GM12891 (cell line): ENCODE measurements around the gene BCKDHA.
A peak's percentile ranks its signal among the peaks of the same experiment; 100 is the strongest.
"Not testable (repeated sequence)": the region's sequence is repeated elsewhere in the genome, so short reads cannot be mapped to it uniquely, and the experiment has no call there.

Experiments
- DNase-seq: peaks from one replicate; pipeline ENCODE4 v3.0.0; 2011; ENCODE audit warnings: low spot score; ENCODE audit not compliant: insufficient read length
- FAIRE-seq: peaks from 2 replicates; lab custom pipeline; 2011; peaks lifted over from hg19 to GRCh38; lab: Jason Lieb, UNC
- PAX5 ChIP-seq: IDR thresholded peaks from 2 replicates; pipeline ENCODE4 v1.6.1; 2011; ENCODE audit warnings: low read length, moderate library complexity, mild to moderate bottlenecking; ENCODE audit not compliant: insufficient read depth, severe bottlenecking
- POLR2A ChIP-seq: IDR thresholded peaks from 2 replicates; pipeline ENCODE4 v1.6.1; 2011; ENCODE audit warnings: low read depth, low read length, control low read depth
- POLR2AphosphoS5 ChIP-seq: IDR thresholded peaks from 2 replicates; pipeline ENCODE4 v1.6.1; 2011; ENCODE audit warnings: low read depth, low read length, control low read depth
- POU2F2 ChIP-seq: IDR thresholded peaks from 2 replicates; pipeline ENCODE4 v1.6.1; 2011; ENCODE audit warnings: low read depth, mild to moderate bottlenecking, control low read depth, low read length, moderate library complexity
- SPI1 ChIP-seq: IDR thresholded peaks from 2 replicates; pipeline ENCODE4 v1.6.1; 2011; ENCODE audit warnings: low read depth, low read length, control low read depth
- TAF1 ChIP-seq: IDR thresholded peaks from 2 replicates; pipeline ENCODE4 v1.6.1; 2011; ENCODE audit warnings: low read depth, low read length, control low read depth

Gene BCKDHA

GRCh38 chr19:41377977-41378709 is 19.5 kb upstream of the BCKDHA start:
- no peak for TF ChIP-seq TAF1
- TF ChIP-seq POLR2AphosphoS5, result no peak
- TF ChIP-seq PAX5, result no peak
- peak; percentile 47; the same call in 1 of the 2 replicates for TF ChIP-seq SPI1
- 0 out of 2 replicates have a peak, but pooled peaks have one; percentile 45 for TF ChIP-seq POU2F2
- no peak for TF ChIP-seq POLR2A
- peak; percentile 71 for FAIRE-seq
- peak; percentile 58 for DNase-seq

DNA sequence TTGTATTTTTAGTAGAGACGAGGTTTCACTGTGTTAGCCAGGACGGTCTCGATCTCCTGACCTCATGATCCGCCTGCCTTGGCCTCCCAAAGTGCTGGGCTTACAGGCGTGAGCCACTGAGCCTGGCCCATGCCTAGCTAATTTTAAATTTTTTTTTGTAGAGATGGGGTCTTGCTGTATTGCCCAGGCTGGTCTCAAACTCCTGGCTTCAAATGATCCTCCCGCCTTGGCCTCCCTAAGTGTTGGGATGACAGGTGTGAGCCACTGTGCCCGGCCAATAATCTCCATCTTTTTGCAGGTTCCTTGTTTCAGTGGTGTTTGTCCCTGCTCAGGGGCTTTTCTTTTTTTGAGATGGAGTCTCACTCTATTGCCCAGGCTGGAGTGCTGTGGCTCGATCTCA is 16.1 kb upstream of the BCKDHA start:
- not testable (repeated sequence) for FAIRE-seq, DNase-seq

DNA sequence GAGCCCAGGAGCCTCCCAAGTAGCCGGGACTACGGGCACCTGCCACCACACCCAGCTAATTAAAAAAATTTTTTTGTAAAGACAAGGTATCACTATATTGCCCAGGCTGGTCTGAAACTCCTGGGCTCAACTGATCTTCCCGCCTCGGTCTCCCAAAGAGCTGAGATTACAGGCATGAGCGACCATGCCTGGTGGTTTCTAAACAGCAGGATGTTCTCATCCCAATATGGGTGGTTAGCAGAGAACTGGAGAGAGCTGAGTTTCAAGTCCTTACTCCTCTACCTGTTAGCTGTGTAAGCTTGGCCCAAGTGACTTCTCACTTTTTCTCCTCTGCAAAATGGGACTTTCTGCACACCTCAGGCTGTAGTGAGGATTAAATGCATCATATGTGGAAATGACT is 13.3 kb upstream of the BCKDHA start:
- FAIRE-seq (no peak), DNase-seq (no peak)
- TF ChIP-seq POLR2AphosphoS5, result no peak
- TF ChIP-seq POLR2A, result no peak
- no peak for TF ChIP-seq POU2F2
- TF ChIP-seq SPI1, result no peak
- no peak for TF ChIP-seq TAF1
- TF ChIP-seq PAX5, result no peak

- TF ChIP-seq SPI1 (no peak), POLR2A (no peak), POLR2AphosphoS5 (no peak), POU2F2 (no peak)
- FAIRE-seq (no peak), DNase-seq (no peak)
These were observed 11.2 kb upstream of the BCKDHA start for GRCh38 chr19:41386442-41386841.

DNA sequence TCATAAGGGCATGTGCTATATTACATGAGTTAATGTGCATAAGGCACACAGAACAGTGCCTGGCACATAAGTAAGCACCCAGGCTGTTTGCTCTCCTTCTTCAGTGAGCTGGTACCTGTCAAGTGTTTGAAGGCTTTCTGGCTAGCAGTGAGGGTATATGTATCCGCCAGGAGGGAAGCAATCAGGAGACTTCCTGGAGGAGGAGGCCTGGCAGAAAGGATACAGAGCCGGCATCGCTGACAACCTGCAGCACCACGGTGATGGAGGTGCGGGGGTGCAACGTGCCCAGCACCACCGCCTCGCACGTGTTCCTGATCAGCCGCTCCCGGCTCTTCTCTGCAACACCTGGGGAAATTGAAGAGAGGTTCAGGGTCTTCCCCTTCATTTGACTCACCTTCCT is 6.0 kb upstream of the BCKDHA start:
- FAIRE-seq, result no peak
- no peak for DNase-seq
- no peak for TF ChIP-seq TAF1
- no peak for TF ChIP-seq POLR2AphosphoS5
- no peak for TF ChIP-seq PAX5
- no peak for TF ChIP-seq SPI1
- no peak for TF ChIP-seq POLR2A
- no peak for TF ChIP-seq POU2F2

DNA sequence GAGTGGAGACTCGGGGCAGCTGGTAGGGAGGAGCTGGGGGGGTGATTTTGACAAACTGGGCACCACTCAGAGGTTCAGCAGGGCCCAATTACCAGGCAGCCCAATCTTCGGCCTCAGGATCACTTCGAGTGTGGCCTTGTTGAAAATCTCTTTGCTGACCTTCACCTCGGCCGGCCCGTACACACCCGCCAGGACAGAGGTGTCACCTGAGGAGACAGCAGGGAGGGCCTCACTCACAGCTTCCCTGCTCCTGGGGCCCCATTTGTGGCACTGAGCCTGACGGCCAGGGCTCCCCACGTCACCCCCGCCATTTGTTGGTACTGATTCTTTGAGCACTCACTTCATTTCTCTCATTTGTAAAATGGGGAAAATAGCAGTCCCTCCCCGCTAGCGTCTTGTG is 4.8 kb upstream of the BCKDHA start:
- no peak for DNase-seq
- TF ChIP-seq SPI1, result no peak
- no peak for TF ChIP-seq POLR2A
- no peak for TF ChIP-seq TAF1
- TF ChIP-seq POLR2AphosphoS5, result no peak
- no peak for TF ChIP-seq PAX5
- no peak for TF ChIP-seq POU2F2
- no peak for FAIRE-seq

DNA sequence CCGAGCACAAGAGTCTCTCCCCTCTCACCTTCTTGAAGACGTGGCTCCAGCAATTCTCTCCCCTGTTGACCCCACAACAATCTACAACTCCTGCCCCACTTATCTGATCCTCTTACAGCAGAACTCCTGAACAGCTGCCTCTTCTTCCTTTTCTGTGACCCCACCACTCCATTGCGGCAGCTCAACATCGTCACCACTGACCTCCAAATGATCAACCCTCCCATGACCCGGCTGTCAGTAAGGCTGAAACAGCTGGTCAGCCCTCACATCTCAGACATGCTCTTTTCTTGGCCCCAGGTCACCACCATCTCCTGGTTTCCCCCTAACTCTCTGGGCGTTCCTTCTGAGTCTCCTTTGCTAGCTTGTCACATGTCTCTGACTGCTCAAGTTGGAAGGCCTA is 2.3 kb upstream of the BCKDHA start:
- no peak for TF ChIP-seq SPI1
- FAIRE-seq (no peak), DNase-seq (no peak)

DNA sequence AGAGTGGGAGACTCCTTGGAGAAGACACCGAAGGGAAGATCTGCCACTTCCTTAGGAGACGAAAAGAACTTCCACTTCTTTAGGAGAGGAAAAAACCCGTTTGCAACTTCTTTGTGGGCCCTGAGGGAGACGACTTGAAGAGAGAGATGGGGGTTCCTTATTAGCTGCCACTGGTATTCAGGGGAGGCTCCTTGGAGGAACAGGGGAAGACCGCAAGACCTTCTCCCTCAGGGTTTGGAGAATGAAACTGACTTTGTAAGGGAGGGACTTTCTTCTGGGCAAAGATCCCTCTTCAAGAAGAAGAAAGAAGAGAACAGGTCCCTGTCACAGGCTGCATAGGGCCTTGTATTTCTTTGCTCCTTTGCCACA is 416 bp downstream of the BCKDHA start:
- TF ChIP-seq POU2F2 (no peak), POLR2AphosphoS5 (no peak), TAF1 (no peak), POLR2A (no peak), SPI1 (no peak), PAX5 (no peak)
- FAIRE-seq (no peak), DNase-seq (no peak)

DNA sequence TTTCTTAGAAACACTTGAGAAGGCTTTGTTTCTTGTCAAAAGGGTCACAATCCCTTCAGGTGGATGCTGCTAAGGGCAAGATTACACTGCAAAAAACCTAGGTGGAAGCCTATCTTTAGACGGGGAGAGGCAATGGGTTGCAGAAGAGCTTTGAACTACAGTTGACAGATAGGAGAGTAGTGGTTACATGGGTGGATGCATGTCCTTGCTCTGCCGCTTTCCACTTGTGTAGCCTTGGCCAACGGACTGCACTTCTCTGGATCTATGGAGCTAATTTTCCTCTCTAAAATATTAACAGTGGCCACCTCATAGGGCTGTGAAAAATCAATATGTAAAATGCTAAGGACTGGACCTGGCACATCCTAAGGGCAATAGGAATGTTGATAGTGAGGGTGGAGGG is 980 bp downstream of the BCKDHA start:
- no peak for TF ChIP-seq POU2F2
- TF ChIP-seq POLR2AphosphoS5, result no peak
- TF ChIP-seq POLR2A, result no peak
- no peak for TF ChIP-seq TAF1
- TF ChIP-seq PAX5, result no peak
- no peak for TF ChIP-seq SPI1
- no peak for FAIRE-seq
- DNase-seq, result no peak

DNA sequence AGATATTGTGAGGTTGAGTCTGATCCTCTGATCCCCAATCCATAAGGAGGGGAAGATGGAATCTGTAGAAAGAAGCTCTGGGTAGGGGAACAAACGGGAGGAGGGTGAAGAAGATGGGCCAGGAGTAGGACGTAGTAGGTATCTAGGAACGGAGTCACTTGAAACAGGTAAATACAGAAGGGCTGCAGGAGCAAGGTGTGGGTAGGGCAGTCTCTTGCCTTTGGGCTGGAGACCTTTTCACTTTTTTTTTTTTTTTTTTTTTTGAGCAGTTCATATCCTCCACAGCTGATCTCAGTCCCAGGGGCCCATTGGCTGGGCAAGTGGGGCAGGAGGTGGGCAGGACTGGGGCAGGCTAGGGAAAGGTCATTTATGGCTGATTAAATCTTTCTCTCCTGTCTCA is 1.5 kb downstream of the BCKDHA start:
- no peak for DNase-seq
- no peak for FAIRE-seq
- TF ChIP-seq POU2F2 (no peak), POLR2A (no peak), POLR2AphosphoS5 (no peak), TAF1 (no peak)
